Central memory CD4-positive, alpha-beta T cell (primary cell): ENCODE measurements around the gene CDH23.

ENCODE experiments used
- DNase-seq: peaks from one replicate; pipeline ENCODE4 v3.0.0; 2022

The CDH23 gene

GRCh38 chr10:71520042-71520441 is 123.3 kb downstream of the CDH23 start:
- DNase-seq, result no peak

- no peak for DNase-seq
These were observed 125.1 kb downstream of the CDH23 start for GRCh38 chr10:71521504-71522441.

- DNase-seq, result no peak
These were observed 125.9 kb downstream of the CDH23 start for GRCh38 chr10:71522442-71523144.

- no peak for DNase-seq
These were observed 127.0 kb downstream of the CDH23 start for GRCh38 chr10:71523756-71524155.

- no peak for DNase-seq
These were observed 128.4 kb downstream of the CDH23 start for GRCh38 chr10:71525092-71525491.

- no peak for DNase-seq
These were observed 129.0 kb downstream of the CDH23 start for GRCh38 chr10:71525721-71526120.

- no peak for DNase-seq
These were observed 129.9 kb downstream of the CDH23 start for GRCh38 chr10:71526653-71527052.

- no peak for DNase-seq
These were observed 130.4 kb downstream of the CDH23 start for GRCh38 chr10:71527135-71527534.

GRCh38 chr10:71528371-71529206 is 131.9 kb downstream of the CDH23 start:
- no peak for DNase-seq

GRCh38 chr10:71529207-71529827 is 132.6 kb downstream of the CDH23 start:
- no peak for DNase-seq

GRCh38 chr10:71530781-71531180 is 134.1 kb downstream of the CDH23 start:
- DNase-seq, result no peak

- no peak for DNase-seq
These were observed 135.0 kb downstream of the CDH23 start for GRCh38 chr10:71531485-71532446.

GRCh38 chr10:71532878-71533277 is 136.2 kb downstream of the CDH23 start:
- DNase-seq, result no peak

- no peak for DNase-seq
These were observed 137.2 kb downstream of the CDH23 start for GRCh38 chr10:71533936-71534335.

GRCh38 chr10:71534568-71535194 is 138.0 kb downstream of the CDH23 start:
- DNase-seq, result no peak

GRCh38 chr10:71536332-71536731 is 139.6 kb downstream of the CDH23 start:
- DNase-seq, result no peak

- DNase-seq, result no peak
These were observed 140.4 kb downstream of the CDH23 start for GRCh38 chr10:71537125-71537524.

- DNase-seq, result no peak
These were observed 141.0 kb downstream of the CDH23 start for GRCh38 chr10:71537681-71538080.

- no peak for DNase-seq
These were observed 142.0 kb downstream of the CDH23 start for GRCh38 chr10:71538608-71539260.

- no peak for DNase-seq
These were observed 142.9 kb downstream of the CDH23 start for GRCh38 chr10:71539442-71540118.
